IMR-90 (cell line): ENCODE data around the gene POLR3E. TPM values are rescaled to one million over a fixed set of nuclear protein-coding genes. Genes with fewer than 3 reads are reported as not detected.

Experiments
- ATAC-seq: fragments of 200-7000 bp; cut with Tn5 transposase; 2 replicates; pipeline ENCODE4 v1.9.1; 2020; ENCODE audit warnings: low read depth, mild to moderate bottlenecking, moderate library complexity
- BruUV-seq: library from RNA; stranded (reverse); fragments of 400-500 nt; replicated peaks from 2 replicates; lab custom pipeline; 2021; lab: Mats Ljungman, UMichigan
- CTCF ChIA-PET: fragments of 300-600 bp; formaldehyde crosslinking; extraction: SDS; loops from one replicate; lab custom pipeline; 2021; ENCODE audit warnings: antibody characterized with exemption; lab: Yijun Ruan, JAX
- POLR2A ChIA-PET: fragments of 300-600 bp; sonication (Branson Sonifier 250); formaldehyde crosslinking; loops from one replicate; lab custom pipeline; 2022; ENCODE audit warnings: antibody characterized with exemption; ENCODE audit not compliant: unreplicated experiment; lab: Charles Lee
- DNase-seq: peaks from one replicate; pipeline ENCODE4 v3.0.0; 2013
- H2AFZ ChIP-seq: replicated peaks from 2 replicates; pipeline ENCODE3; 2013; ENCODE audit warnings: low read length, mild to moderate bottlenecking; ENCODE audit not compliant: poor library complexity
- H2AK5ac ChIP-seq: 2 replicates; pipeline ENCODE4 v1.6.1; 2013; ENCODE audit warnings: low read depth, low read length, inconsistent platforms
- H2AK9ac ChIP-seq: replicated peaks from 2 replicates; pipeline ENCODE3; 2013; ENCODE audit warnings: mild to moderate bottlenecking, low read depth, low read length, moderate library complexity; ENCODE audit not compliant: poor library complexity
- H2BK120ac ChIP-seq: 2 replicates; pipeline ENCODE4 v1.6.1; 2013; ENCODE audit warnings: low read depth, low read length, inconsistent platforms
- H2BK15ac ChIP-seq: 3 replicates; pipeline ENCODE4 v1.6.1; 2013; ENCODE audit warnings: low read depth, low read length, inconsistent platforms
- H2BK20ac ChIP-seq: 2 replicates; pipeline ENCODE4 v1.6.1; 2013; ENCODE audit warnings: low read depth, mild to moderate bottlenecking, inconsistent platforms, low read length, moderate library complexity
- H2BK5ac ChIP-seq: 2 replicates; pipeline ENCODE4 v1.6.1; 2013; ENCODE audit warnings: mild to moderate bottlenecking, low read depth, low read length, inconsistent platforms; ENCODE audit not compliant: poor library complexity, severe bottlenecking
- H3K14ac ChIP-seq: replicated peaks from 2 replicates; pipeline ENCODE4 v1.6.1; 2013; ENCODE audit warnings: low read depth, low read length, inconsistent platforms
- H3K18ac ChIP-seq: 2 replicates; pipeline ENCODE4 v1.6.1; 2013; ENCODE audit warnings: low read depth, low read length, control low read depth
- H3K23ac ChIP-seq: 2 replicates; pipeline ENCODE4 v1.6.1; 2013; ENCODE audit warnings: low read depth, low read length, inconsistent platforms
- H3K27ac ChIP-seq: 2 replicates; pipeline ENCODE4 v1.5.1; 2013; ENCODE audit warnings: mild to moderate bottlenecking, control low read depth, low read length; ENCODE audit not compliant: insufficient read depth
- H3K27me3 ChIP-seq: 2 replicates; pipeline ENCODE4 v1.6.1; 2013; ENCODE audit warnings: low read length; ENCODE audit not compliant: control insufficient read depth, insufficient read depth
- H3K36me3 ChIP-seq: 2 replicates; pipeline ENCODE4 v1.6.1; 2013; ENCODE audit warnings: low read length, mixed read lengths; ENCODE audit not compliant: control insufficient read depth, insufficient read depth
- H3K4ac ChIP-seq: 2 replicates; pipeline ENCODE4 v1.6.1; 2013; ENCODE audit warnings: low read depth, low read length, inconsistent platforms
- H3K4me1 ChIP-seq: 2 replicates; pipeline ENCODE4 v1.6.1; 2013; ENCODE audit warnings: low read length, mixed read lengths; ENCODE audit not compliant: control insufficient read depth, insufficient read depth
- H3K4me2 ChIP-seq: 2 replicates; pipeline ENCODE4 v1.6.1; 2013; ENCODE audit warnings: low read depth, mild to moderate bottlenecking, control low read depth, low read length, moderate library complexity
- H3K4me3 ChIP-seq: 2 replicates; pipeline ENCODE4 v1.5.1; 2013; ENCODE audit warnings: low read depth, mild to moderate bottlenecking, control low read depth, low read length, moderate library complexity; ENCODE audit not compliant: insufficient read depth
- H3K56ac ChIP-seq: 2 replicates; pipeline ENCODE4 v1.6.1; 2013; ENCODE audit warnings: low read length, inconsistent platforms; ENCODE audit not compliant: insufficient read depth; ENCODE audit errors: extremely low read depth
- H3K79me1 ChIP-seq, 2 experiments: 2 replicates each; pipeline ENCODE4 v1.6.1; 2013; ENCODE audit warnings: low read length in 2 of 2, inconsistent platforms in 1 of 2, low read depth in 1 of 2
- H3K9ac ChIP-seq: 2 replicates; pipeline ENCODE4 v1.6.1; 2013; ENCODE audit warnings: low read depth, low read length, control low read depth
- H3K9me1 ChIP-seq: 2 replicates; pipeline ENCODE4 v1.6.1; 2013; ENCODE audit warnings: low read length, inconsistent platforms; ENCODE audit not compliant: insufficient read depth
- H3K9me3 ChIP-seq: 2 replicates; pipeline ENCODE4 v1.6.1; 2013; ENCODE audit warnings: low read length; ENCODE audit not compliant: control insufficient read depth, insufficient read depth
- H4K20me1 ChIP-seq: 2 replicates; pipeline ENCODE4 v1.6.1; 2013; ENCODE audit warnings: low read length, inconsistent platforms; ENCODE audit not compliant: insufficient read depth
- H4K5ac ChIP-seq: 2 replicates; pipeline ENCODE4 v1.6.1; 2013; ENCODE audit warnings: mild to moderate bottlenecking, low read depth, low read length, control low read depth
- H4K8ac ChIP-seq, 2 experiments: 2 replicates each; pipeline ENCODE4 v1.6.1; 2013; ENCODE audit warnings: low read depth in 2 of 2, low read length in 2 of 2, control low read depth in 1 of 2, inconsistent platforms in 1 of 2
- H4K91ac ChIP-seq: 2 replicates; pipeline ENCODE4 v1.6.1; 2013; ENCODE audit warnings: low read depth, low read length, inconsistent platforms; ENCODE audit not compliant: insufficient read depth
- BHLHE40 ChIP-seq: fragments of 150-350 bp; IDR thresholded peaks from 2 replicates; pipeline ENCODE4 v1.6.1; 2016; ENCODE audit warnings: mild to moderate bottlenecking, low read depth, low read length
- CEBPB ChIP-seq: IDR thresholded peaks from 2 replicates; pipeline ENCODE4 v1.6.1; 2012; ENCODE audit warnings: low read depth, low read length, improper control_type of control experiment
- CTCF ChIP-seq: conservative IDR thresholded peaks from 2 replicates; pipeline ENCODE4 v1.5.1; 2012; ENCODE audit warnings: mild to moderate bottlenecking, low read depth, low read length, improper control_type of control experiment
- FOS ChIP-seq: fragments of 150-350 bp; IDR thresholded peaks from 2 replicates; pipeline ENCODE4 v1.6.1; 2016; ENCODE audit warnings: low read depth, low read length
- MAZ ChIP-seq: IDR thresholded peaks from 2 replicates; pipeline ENCODE4 v1.6.1; 2012; ENCODE audit warnings: low read depth, mild to moderate bottlenecking, low read length, improper control_type of control experiment, moderate library complexity, borderline replicate concordance
- MXI1 ChIP-seq: IDR thresholded peaks from 2 replicates; pipeline ENCODE4 v1.6.1; 2012; ENCODE audit warnings: low read depth, mild to moderate bottlenecking, low read length, moderate library complexity, borderline replicate concordance
- POLR2A ChIP-seq: IDR thresholded peaks from 2 replicates; pipeline ENCODE4 v1.6.1; 2012; ENCODE audit warnings: mild to moderate bottlenecking, low read depth, low read length
- RCOR1 ChIP-seq: IDR thresholded peaks from 2 replicates; pipeline ENCODE4 v1.6.1; 2012; ENCODE audit warnings: mild to moderate bottlenecking, low read length, improper control_type of control experiment; ENCODE audit not compliant: insufficient replicate concordance
- RFX5 ChIP-seq: IDR thresholded peaks from 2 replicates; pipeline ENCODE4 v1.8.0; 2012; ENCODE audit warnings: low read depth, mild to moderate bottlenecking, low read length, moderate library complexity
- SMC3 ChIP-seq: fragments of 150-350 bp; IDR thresholded peaks from 2 replicates; pipeline ENCODE4 v1.6.1; 2016; ENCODE audit warnings: low read depth, mild to moderate bottlenecking, antibody characterized with exemption, low read length, moderate library complexity
- USF2 ChIP-seq: fragments of 150-350 bp; IDR thresholded peaks from 2 replicates; pipeline ENCODE4 v1.6.1; 2017; ENCODE audit warnings: mild to moderate bottlenecking, antibody characterized with exemption, low read length, low read depth
- dilution Hi-C: fragments of 300-500 bp; cut with HindIII; formaldehyde crosslinking; loops from one replicate; pipeline ENCODE4 v1.14.3; 2018; ENCODE audit warnings: low sequenced_read_pairs; ENCODE audit not compliant: unreplicated experiment
- in situ Hi-C: fragments of 300-500 bp; cut with MboI; formaldehyde crosslinking; loops from 3 replicates; pipeline ENCODE4 v1.14.3; 2019; ENCODE audit warnings: low sequenced_read_pairs, inconsistent platforms, mixed read lengths
- intact Hi-C: fragments of 100-400 bp; cut with micrococcal nuclease; formaldehyde crosslinking; loops from 2 replicates; pipeline ENCODE4 v1.10.0; 2022
- polyA plus RNA-seq, 3 experiments: library from polyadenylated mRNA; depleted of rRNA; stranded (reverse); fragments of >200 nt; gene quantifications; 2 replicates each; pipeline ENCODE4 v1.2.3, GENCODE V29; 2012; ENCODE audit warnings: low replicate concordance in 1 of 3
- total RNA-seq: library from RNA; depleted of rRNA; stranded (reverse); fragments of >200 nt; gene quantifications from 2 replicates; pipeline ENCODE4 v1.2.3, GENCODE V29; 2012
- TF ChIP-seq, protein P1 (sequence below): fragments of 150-350 bp; IDR thresholded peaks from 2 replicates; pipeline ENCODE4 v1.6.1; 2016; ENCODE audit warnings: low read depth, mild to moderate bottlenecking, low read length, moderate library complexity, borderline replicate concordance

The POLR3E gene
- total and polyA plus RNA-seq, 2 of the 4 experiments (the other 2 are of a cell fraction) = 19.9 to 46.0 TPM

- Histone ChIP-seq H3K27ac (no peak overlapping the region; the same call in 1 of the 2 replicates), H3K36me3 (no peaks in the 10 kb centered on the region), H3K23ac (no peak overlapping the region), H3K4me1 (peaks cover 4% of the 10 kb centered on the region; the same call in 1 of the 2 replicates), H3K9ac (no peak overlapping the region), H3K79me1 (no peaks in the 10 kb centered on the region), H3K4me2 (no peak overlapping the region), H2BK120ac (peak overlapping the region; percentile 60), H4K20me1 (peaks cover under 1% of the 10 kb centered on the region; the same call in 1 of the 2 replicates), H3K4me3 (no peak overlapping the region), H3K14ac (no peak overlapping the region; the same call in 1 of the 2 replicates), H3K56ac (no peak overlapping the region; the same call in 1 of the 2 replicates), H2AK5ac (no peak overlapping the region), H4K8ac (peak overlapping the region; percentile 29 to 64; a peak in 1 of 4 replicates), H4K5ac (no peak overlapping the region; the same call in 1 of the 2 replicates), H2BK5ac (no peak overlapping the region), H3K18ac (peak overlapping the region; percentile 16; the same call in 1 of the 2 replicates), H3K27me3 (no peaks in the 10 kb centered on the region), H3K9me3 (no peaks in the 10 kb centered on the region), H2AK9ac (no peak overlapping the region), H2AFZ (no peak overlapping the region), H2BK20ac (peak overlapping the region; percentile 27; the same call in 1 of the 2 replicates), H3K4ac (peak overlapping the region; percentile 26), H4K91ac (peak overlapping the region; percentile 91), H2BK15ac (no peak overlapping the region; the same call in 2 of the 3 replicates), H3K9me1 (no peaks in the 10 kb centered on the region; the same call in 1 of the 2 replicates)
- POLR2A ChIA-PET = no interaction called here
- no peak for DNase-seq
- in situ Hi-C loops (loop anchor here (10.0 kb wide), 1 partner anchor 288 kb away; the partner anchor contains the start of genes MOSMO and PDZD9), dilution Hi-C loops (no loop called here), intact Hi-C loops (loop anchor here (10.0 kb wide), 1 partner anchor 208 kb away; no protein-coding TSS in a partner anchor)
- CTCF ChIA-PET = no interaction called here
- no peak for TF ChIP-seq RCOR1
- TF ChIP-seq CTCF = no peak
- TF ChIP-seq POLR2A = no peak
- no peak for TF ChIP-seq SMC3
- no peak for TF ChIP-seq MXI1
- TF ChIP-seq, protein P1, sequence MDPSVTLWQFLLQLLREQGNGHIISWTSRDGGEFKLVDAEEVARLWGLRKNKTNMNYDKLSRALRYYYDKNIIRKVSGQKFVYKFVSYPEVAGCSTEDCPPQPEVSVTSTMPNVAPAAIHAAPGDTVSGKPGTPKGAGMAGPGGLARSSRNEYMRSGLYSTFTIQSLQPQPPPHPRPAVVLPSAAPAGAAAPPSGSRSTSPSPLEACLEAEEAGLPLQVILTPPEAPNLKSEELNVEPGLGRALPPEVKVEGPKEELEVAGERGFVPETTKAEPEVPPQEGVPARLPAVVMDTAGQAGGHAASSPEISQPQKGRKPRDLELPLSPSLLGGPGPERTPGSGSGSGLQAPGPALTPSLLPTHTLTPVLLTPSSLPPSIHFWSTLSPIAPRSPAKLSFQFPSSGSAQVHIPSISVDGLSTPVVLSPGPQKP = no peak
- TF ChIP-seq CEBPB = no peak
- no peak for TF ChIP-seq RFX5
- TF ChIP-seq USF2 = no peak
- no peak for TF ChIP-seq MAZ
- TF ChIP-seq FOS = no peak
- no peak for TF ChIP-seq BHLHE40
- ATAC-seq = no peak
- BruUV-seq = no TSS peak
These were observed 4.9 kb upstream of the POLR3E start for GRCh38 chr16:22292320-22292719.
